Measurements from ENCODE around the gene CCDC184.
A peak's percentile ranks its signal among the peaks of the same experiment; 100 is the strongest.
"Not testable (repeated sequence)": the region's sequence is repeated elsewhere in the genome, so short reads cannot be mapped to it uniquely, and the experiment has no call there.

Gene CCDC184

GRCh38 chr12:48183091-48183875, at the start of gene CCDC184:
Gene CCDC184 (plus strand): TSS chr12:48183644. CDS start chr12:48184123, 479 bp downstream.
- H2AFZ ChIP-seq (ENCODE audit: low read length, unreplicated experiment) = peak within 1 kb of the TSS; percentile 97
- H3K4me1 ChIP-seq (ENCODE audit: control insufficient read depth, insufficient read depth, low read length, unreplicated experiment) = peaks cover 2% of the 10 kb centered on the region
- H3K27me3 ChIP-seq (ENCODE audit: insufficient read depth, low read length) = peaks cover 54% of the 10 kb centered on the region
- H3K36me3 ChIP-seq (ENCODE audit: insufficient read depth, low read length) = no peaks in the 10 kb centered on the region
- peak within 1 kb of the TSS; percentile 78 for H3K4me3 ChIP-seq (ENCODE audit: low read depth, low read length)
- H3K79me2 ChIP-seq (ENCODE audit: control insufficient read depth, insufficient read depth, low read length, unreplicated experiment) = no peaks in the 10 kb centered on the region
- H3K27ac ChIP-seq (ENCODE audit: low read depth, low read length) = peak within 1 kb of the TSS; percentile 18; the same call in 1 of the 2 replicates

DNA sequence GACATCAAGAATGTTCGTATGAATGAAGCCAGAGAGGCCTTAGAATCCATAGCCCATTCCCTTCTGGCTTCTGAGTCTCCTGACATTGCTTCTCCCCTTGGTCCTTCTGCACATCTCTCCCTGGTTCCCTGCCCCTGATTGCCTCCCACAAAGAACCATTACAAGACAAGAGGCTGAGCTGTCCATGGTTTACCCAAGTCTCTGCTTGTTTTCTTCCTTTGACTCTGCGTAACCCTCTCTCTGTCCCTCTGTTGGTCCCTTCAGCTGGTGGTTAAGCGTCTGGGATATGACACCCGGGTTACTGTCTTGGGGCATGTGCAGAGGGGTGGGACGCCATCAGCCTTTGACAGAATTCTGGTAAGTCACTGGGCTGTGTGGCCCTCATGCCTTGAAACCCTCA, 48.4 kb upstream of the CCDC184 start:
- Histone ChIP-seq H3K4me3 (ENCODE audit: low read depth, low read length) (no peak overlapping the region), H3K27me3 (ENCODE audit: insufficient read depth, low read length) (no peaks in the 10 kb centered on the region), H3K36me3 (ENCODE audit: insufficient read depth, low read length) (peaks cover 19% of the 10 kb centered on the region), H3K4me1 (ENCODE audit: control insufficient read depth, insufficient read depth, low read length, unreplicated experiment) (no peaks in the 10 kb centered on the region), H2AFZ (ENCODE audit: low read length, unreplicated experiment) (no peak overlapping the region), H3K27ac (ENCODE audit: low read depth, low read length) (no peak overlapping the region), H3K79me2 (ENCODE audit: control insufficient read depth, insufficient read depth, low read length, unreplicated experiment) (no peaks in the 10 kb centered on the region)

GRCh38 chr12:48142818-48143674, 40.4 kb upstream of the CCDC184 start:
- Histone ChIP-seq H3K4me1 (ENCODE audit: control insufficient read depth, insufficient read depth, low read length, unreplicated experiment) (no peaks in the 10 kb centered on the region), H3K4me3 (ENCODE audit: low read depth, low read length) (no peak overlapping the region), H3K36me3 (ENCODE audit: insufficient read depth, low read length) (peaks cover 6% of the 10 kb centered on the region; the same call in 1 of the 2 replicates), H3K79me2 (ENCODE audit: control insufficient read depth, insufficient read depth, low read length, unreplicated experiment) (no peaks in the 10 kb centered on the region), H2AFZ (ENCODE audit: low read length, unreplicated experiment) (no peak overlapping the region), H3K27me3 (ENCODE audit: insufficient read depth, low read length) (no peaks in the 10 kb centered on the region), H3K27ac (ENCODE audit: low read depth, low read length) (no peak overlapping the region)

- Histone ChIP-seq H2AFZ (ENCODE audit: low read length, unreplicated experiment) (no peak overlapping the region), H3K4me3 (ENCODE audit: low read depth, low read length) (no peak overlapping the region), H3K27me3 (ENCODE audit: insufficient read depth, low read length) (no peaks in the 10 kb centered on the region), H3K4me1 (ENCODE audit: control insufficient read depth, insufficient read depth, low read length, unreplicated experiment) (no peaks in the 10 kb centered on the region), H3K79me2 (ENCODE audit: control insufficient read depth, insufficient read depth, low read length, unreplicated experiment) (no peaks in the 10 kb centered on the region), H3K36me3 (ENCODE audit: insufficient read depth, low read length) (peaks cover 8% of the 10 kb centered on the region), H3K27ac (ENCODE audit: low read depth, low read length) (no peak overlapping the region)
Observed at GRCh38 chr12:48143898-48144297, 39.5 kb upstream of the CCDC184 start.

DNA sequence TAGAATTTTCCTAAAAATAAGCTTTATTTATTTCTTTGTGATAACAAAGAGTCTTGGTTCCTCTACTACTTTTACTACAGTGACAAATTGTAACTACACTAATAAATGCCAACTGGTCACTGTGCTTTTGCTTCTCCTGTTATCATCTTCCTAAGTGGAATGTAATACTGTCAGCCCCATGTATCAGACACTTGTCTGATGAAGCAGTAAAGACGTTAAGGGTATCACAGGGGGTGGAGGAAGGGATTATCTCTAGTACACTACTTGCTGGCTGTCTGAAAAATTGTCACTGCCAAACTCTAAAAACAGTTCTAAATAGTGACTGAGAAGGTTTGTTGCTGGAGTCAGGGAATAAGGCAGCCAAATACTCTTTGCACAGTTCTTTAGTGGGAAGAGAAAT, 37.5 kb upstream of the CCDC184 start:
- Histone ChIP-seq H3K27ac (ENCODE audit: low read depth, low read length) (no peak overlapping the region), H2AFZ (ENCODE audit: low read length, unreplicated experiment) (no peak overlapping the region), H3K27me3 (ENCODE audit: insufficient read depth, low read length) (no peaks in the 10 kb centered on the region), H3K4me1 (ENCODE audit: control insufficient read depth, insufficient read depth, low read length, unreplicated experiment) (no peaks in the 10 kb centered on the region), H3K79me2 (ENCODE audit: control insufficient read depth, insufficient read depth, low read length, unreplicated experiment) (no peaks in the 10 kb centered on the region), H3K4me3 (ENCODE audit: low read depth, low read length) (no peak overlapping the region), H3K36me3 (ENCODE audit: insufficient read depth, low read length) (peaks cover 22% of the 10 kb centered on the region)

- no peak overlapping the region for H3K27ac ChIP-seq (ENCODE audit: low read depth, low read length)
- H3K79me2 ChIP-seq (ENCODE audit: control insufficient read depth, insufficient read depth, low read length, unreplicated experiment) = peaks cover 8% of the 10 kb centered on the region
- no peaks in the 10 kb centered on the region for H3K4me1 ChIP-seq (ENCODE audit: control insufficient read depth, insufficient read depth, low read length, unreplicated experiment)
- no peak overlapping the region for H2AFZ ChIP-seq (ENCODE audit: low read length, unreplicated experiment)
- no peak overlapping the region for H3K4me3 ChIP-seq (ENCODE audit: low read depth, low read length)
- peaks cover 19% of the 10 kb centered on the region for H3K36me3 ChIP-seq (ENCODE audit: insufficient read depth, low read length)
- H3K27me3 ChIP-seq (ENCODE audit: insufficient read depth, low read length) = no peaks in the 10 kb centered on the region
Observed at GRCh38 chr12:48151103-48151771, 32.2 kb upstream of the CCDC184 start.

DNA sequence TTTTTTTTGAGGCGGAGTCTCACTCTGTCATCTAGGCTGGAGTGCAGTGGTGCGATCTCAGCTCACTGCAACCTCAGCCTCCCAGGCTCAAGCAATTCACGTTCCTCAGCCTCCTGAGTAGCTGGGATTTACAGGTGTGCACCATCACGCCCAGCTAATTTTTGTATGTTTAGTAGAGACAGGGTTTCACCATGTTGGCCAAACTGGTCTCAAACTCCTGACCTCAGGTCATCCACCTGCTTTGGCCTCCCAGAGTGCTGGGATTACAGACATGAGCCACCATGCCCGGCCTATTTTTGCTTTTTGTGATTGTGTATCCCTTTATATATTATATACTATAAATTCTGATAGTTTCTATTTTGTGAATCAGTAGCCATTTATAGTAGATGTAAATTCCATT, 27.7 kb upstream of the CCDC184 start:
- H3K79me2 ChIP-seq (ENCODE audit: control insufficient read depth, insufficient read depth, low read length, unreplicated experiment); H3K36me3 ChIP-seq (ENCODE audit: insufficient read depth, low read length); H3K27ac ChIP-seq (ENCODE audit: low read depth, low read length); H3K4me1 ChIP-seq (ENCODE audit: control insufficient read depth, insufficient read depth, low read length, unreplicated experiment); H3K27me3 ChIP-seq (ENCODE audit: insufficient read depth, low read length); H3K4me3 ChIP-seq (ENCODE audit: low read depth, low read length); H2AFZ ChIP-seq (ENCODE audit: low read length, unreplicated experiment): not testable (repeated sequence)

DNA sequence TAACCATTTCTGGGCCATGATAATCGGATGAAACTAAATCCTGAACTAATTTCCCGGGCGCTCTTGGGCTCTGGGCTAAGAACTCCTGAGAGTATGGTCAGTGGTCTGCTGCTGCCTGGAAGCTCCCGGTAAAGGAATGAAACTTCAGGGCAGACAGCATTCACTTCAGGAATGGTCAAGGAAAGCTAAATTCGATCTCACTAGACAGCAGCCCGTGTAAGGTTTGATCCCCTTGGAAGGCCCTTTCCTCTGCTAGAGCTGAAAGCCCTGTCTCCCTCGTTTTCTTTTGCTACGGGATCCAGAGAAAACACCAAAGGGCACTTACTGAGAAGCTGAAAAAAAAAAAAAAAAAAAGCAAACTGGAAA, 26.8 kb upstream of the CCDC184 start:
- H3K4me3 ChIP-seq (ENCODE audit: low read depth, low read length) = peak overlapping the region; percentile 90
- H3K36me3 ChIP-seq (ENCODE audit: insufficient read depth, low read length) = no peaks in the 10 kb centered on the region
- no peaks in the 10 kb centered on the region for H3K27me3 ChIP-seq (ENCODE audit: insufficient read depth, low read length)
- H2AFZ ChIP-seq (ENCODE audit: low read length, unreplicated experiment) = no peak overlapping the region
- peaks cover 9% of the 10 kb centered on the region for H3K79me2 ChIP-seq (ENCODE audit: control insufficient read depth, insufficient read depth, low read length, unreplicated experiment)
- H3K27ac ChIP-seq (ENCODE audit: low read depth, low read length) = no peak overlapping the region
- peaks cover 6% of the 10 kb centered on the region for H3K4me1 ChIP-seq (ENCODE audit: control insufficient read depth, insufficient read depth, low read length, unreplicated experiment)

DNA sequence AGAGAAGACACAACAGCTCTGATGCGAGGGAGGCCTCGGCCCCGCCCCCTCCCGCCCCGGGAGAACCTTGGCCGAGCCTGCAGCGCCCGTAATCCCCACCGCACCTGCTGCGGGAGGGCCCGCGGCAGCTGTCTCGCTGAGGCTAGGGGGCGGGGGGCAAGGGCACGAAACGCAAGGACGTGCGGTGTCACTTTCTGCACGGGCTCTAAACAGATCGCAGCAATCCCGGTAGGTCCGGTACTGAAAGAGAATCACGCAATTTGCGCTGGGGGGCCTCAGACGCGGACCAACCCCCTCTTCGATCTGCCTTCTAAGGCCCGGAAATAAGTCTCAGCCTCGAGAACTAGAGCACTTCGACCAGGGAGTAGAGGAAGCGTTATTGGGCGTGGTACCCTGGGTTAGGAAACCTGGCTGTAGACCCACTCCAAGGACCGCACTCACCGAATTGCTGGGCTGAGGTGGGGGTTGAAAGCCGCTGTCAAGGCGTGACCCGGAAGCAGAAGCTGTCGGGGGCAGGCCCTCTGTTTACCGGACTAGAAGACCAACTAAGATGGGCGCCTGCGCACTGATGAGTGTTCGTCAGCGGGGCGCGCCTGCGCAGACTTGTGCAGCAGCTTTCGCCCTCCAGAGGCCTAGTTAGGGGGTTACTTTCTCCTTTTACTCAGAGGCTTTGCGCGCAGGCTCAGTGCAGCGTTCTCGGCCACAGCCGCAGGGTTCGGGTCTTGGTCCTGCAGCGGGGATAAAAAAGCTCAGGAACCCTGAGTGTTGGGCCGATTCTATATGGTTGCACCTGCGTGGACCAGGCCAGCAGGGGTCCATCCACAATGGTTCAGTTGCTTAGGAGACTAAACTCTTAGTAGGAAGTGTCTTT, 26.2 kb upstream of the CCDC184 start, which contains the start of gene ASB8:
TSS of gene ASB8 (minus strand) at position 498 of the 871 bp plus-strand sequence. CDS start 4,019 bp downstream, outside the sequence.
- Histone ChIP-seq H3K4me1 (ENCODE audit: control insufficient read depth, insufficient read depth, low read length, unreplicated experiment) (peaks cover 6% of the 10 kb centered on the region), H3K27me3 (ENCODE audit: insufficient read depth, low read length) (no peaks in the 10 kb centered on the region), H3K79me2 (ENCODE audit: control insufficient read depth, insufficient read depth, low read length, unreplicated experiment) (peaks cover 9% of the 10 kb centered on the region), H3K4me3 (ENCODE audit: low read depth, low read length) (peak within 1 kb of the TSS; percentile 90), H3K36me3 (ENCODE audit: insufficient read depth, low read length) (no peaks in the 10 kb centered on the region), H2AFZ (ENCODE audit: low read length, unreplicated experiment) (peak within 1 kb of the TSS; percentile 98), H3K27ac (ENCODE audit: low read depth, low read length) (no peak within 1 kb of the TSS)

Measured in ACC112 (cell line).